Stimulated activated CD4-positive, alpha-beta T cell treated with anti-CD3 and anti-CD28 coated beads, Interleukin-12 subunit alpha, Interleukin-12 subunit beta, amount 100 ng/mL, for 4 hours (primary cell): Measurements from ENCODE around the gene CEP57L1.

ENCODE experiments used
- DNase-seq: peaks from one replicate; pipeline ENCODE4 v3.0.0-alpha.2; 2020

Gene CEP57L1

GRCh38 chr6:109095036-109095834 is at the start of gene CEP57L1:
CEP57L1 (plus strand) TSS chr6:109095507; CDS start chr6:109145222, 49,715 bp downstream.
- DNase-seq = peak; percentile 92

- DNase-seq = no peak
Observed at GRCh38 chr6:109048176-109048575, 47.1 kb upstream of the CEP57L1 start.

GRCh38 chr6:109048670-109049415 is 46.5 kb upstream of the CEP57L1 start:
- no peak for DNase-seq

- no peak for DNase-seq
Observed at GRCh38 chr6:109050012-109050411, 45.3 kb upstream of the CEP57L1 start.

- no peak for DNase-seq
Observed at GRCh38 chr6:109050447-109051102, 44.7 kb upstream of the CEP57L1 start.

- no peak for DNase-seq
Observed at GRCh38 chr6:109051301-109052017, 43.8 kb upstream of the CEP57L1 start.

- no peak for DNase-seq
Observed at GRCh38 chr6:109052018-109052651, 43.2 kb upstream of the CEP57L1 start.

GRCh38 chr6:109052852-109053251 is 42.5 kb upstream of the CEP57L1 start:
- DNase-seq = no peak

- no peak for DNase-seq
Observed at GRCh38 chr6:109053336-109053735, 42.0 kb upstream of the CEP57L1 start.

- no peak for DNase-seq
Observed at GRCh38 chr6:109055771-109056235, 39.5 kb upstream of the CEP57L1 start.

GRCh38 chr6:109056661-109057060 is 38.6 kb upstream of the CEP57L1 start:
- DNase-seq = no peak

GRCh38 chr6:109058620-109059019 is 36.7 kb upstream of the CEP57L1 start:
- no peak for DNase-seq

- DNase-seq = no peak
Observed at GRCh38 chr6:109059153-109059552, 36.2 kb upstream of the CEP57L1 start.

- DNase-seq = no peak
Observed at GRCh38 chr6:109059571-109060021, 35.7 kb upstream of the CEP57L1 start.

GRCh38 chr6:109060571-109060970 is 34.7 kb upstream of the CEP57L1 start:
- no peak for DNase-seq

GRCh38 chr6:109062216-109062615 is 33.1 kb upstream of the CEP57L1 start:
- DNase-seq = no peak

GRCh38 chr6:109062767-109063352 is 32.4 kb upstream of the CEP57L1 start:
- no peak for DNase-seq

- no peak for DNase-seq
Observed at GRCh38 chr6:109069746-109070145, 25.6 kb upstream of the CEP57L1 start.

- DNase-seq = no peak
Observed at GRCh38 chr6:109071125-109071917, 24.0 kb upstream of the CEP57L1 start.

GRCh38 chr6:109073344-109074132 is 21.8 kb upstream of the CEP57L1 start:
- no peak for DNase-seq
